ENCODE results near the gene MFSD8. TPM values are rescaled to one million over a fixed set of nuclear protein-coding genes. Genes with fewer than 3 reads are reported as not detected.

MFSD8 gene
- total and polyA plus RNA-seq, 2 of the 4 experiments (the other 2 are of a cell fraction) = 8.8 to 36.7 TPM

DNA sequence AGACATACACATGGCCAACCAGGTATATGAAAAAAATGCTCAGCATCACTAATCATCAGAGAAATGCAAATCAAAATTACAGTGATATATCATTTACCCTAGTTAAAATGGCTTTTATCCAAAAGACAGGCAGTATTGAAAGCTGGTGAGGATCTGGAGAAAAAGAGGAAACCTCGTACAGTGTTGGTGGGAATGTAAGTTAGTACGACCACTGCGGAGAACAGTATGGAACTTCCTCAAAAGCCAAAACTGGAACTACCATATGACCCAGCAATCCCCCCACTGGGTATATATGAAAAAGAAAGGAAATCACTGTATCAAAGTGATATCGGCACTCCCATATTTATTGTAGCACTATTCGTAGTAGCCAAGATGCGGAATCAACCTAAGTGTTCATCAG is 23.7 kb upstream of the MFSD8 start:
- Histone ChIP-seq H3K27ac (ENCODE audit: insufficient read depth, low read length) (no peak overlapping the region), H3K18ac (ENCODE audit: low read depth, low read length) (no peak overlapping the region), H3K4me2 (ENCODE audit: low read depth, low read length) (no peak overlapping the region), H2BK15ac (ENCODE audit: low read depth, low read length) (no peak overlapping the region), H3K4me1 (ENCODE audit: control insufficient read depth, insufficient read depth, low read length) (no peaks in the 10 kb centered on the region), H4K8ac (ENCODE audit: low read depth in 2 of 2, low read length in 2 of 2) (no peak overlapping the region), H2BK5ac (ENCODE audit: low read depth, low read length, poor library complexity, severe bottlenecking) (no peak overlapping the region), H2BK120ac (ENCODE audit: low read depth, low read length) (no peak overlapping the region), H3K4ac (ENCODE audit: low read depth, low read length) (no peak overlapping the region), H3K27me3 (ENCODE audit: control insufficient read depth, insufficient read depth, low read length) (no peaks in the 10 kb centered on the region), H3K79me1 (ENCODE audit: low read depth in 1 of 2, low read length in 2 of 2) (no peaks in the 10 kb centered on the region), H3K9me1 (ENCODE audit: insufficient read depth, low read length) (no peaks in the 10 kb centered on the region), H4K91ac (ENCODE audit: insufficient read depth, low read depth, low read length) (no peak overlapping the region), H2BK20ac (ENCODE audit: low read depth, low read length) (no peak overlapping the region), H2AK5ac (ENCODE audit: low read depth, low read length) (no peak overlapping the region), H3K56ac (ENCODE audit: extremely low read depth, insufficient read depth, low read length) (no peak overlapping the region), H2AK9ac (replicated peaks; ENCODE audit: low read depth, low read length, poor library complexity) (no peak overlapping the region), H3K4me3 (ENCODE audit: insufficient read depth, low read depth, low read length) (no peak overlapping the region), H3K14ac (replicated peaks; ENCODE audit: low read depth, low read length) (no peak overlapping the region), H3K23ac (ENCODE audit: low read depth, low read length) (no peak overlapping the region), H3K36me3 (ENCODE audit: control insufficient read depth, insufficient read depth, low read length) (peaks cover 3% of the 10 kb centered on the region; the same call in 1 of the 2 replicates), H3K9ac (ENCODE audit: low read depth, low read length) (no peak overlapping the region), H3K9me3 (ENCODE audit: control insufficient read depth, insufficient read depth, low read length) (no peaks in the 10 kb centered on the region), H2AFZ (replicated peaks; ENCODE audit: low read length, poor library complexity) (no peak overlapping the region), H4K20me1 (ENCODE audit: insufficient read depth, low read length) (no peaks in the 10 kb centered on the region), H4K5ac (ENCODE audit: low read depth, low read length) (no peak overlapping the region)
- DNase-seq (no peak), ATAC-seq (ENCODE audit: low read depth) (no peak)
- no peak for TF ChIP-seq RFX5 (IDR thresholded peaks at IDR 0.05; ENCODE audit: low read depth, low read length)
- TF ChIP-seq MXI1 (IDR thresholded peaks at IDR 0.05; ENCODE audit: borderline replicate concordance, low read depth, low read length) = no peak
- no peak for TF ChIP-seq CEBPB (IDR thresholded peaks at IDR 0.05; ENCODE audit: low read depth, low read length)
- no peak for TF ChIP-seq BHLHE40 (IDR thresholded peaks at IDR 0.05; ENCODE audit: low read depth, low read length)
- no peak for TF ChIP-seq POLR2A (IDR thresholded peaks at IDR 0.05; ENCODE audit: low read depth, low read length)
- no peak for TF ChIP-seq RAD21 (IDR thresholded peaks at IDR 0.05; ENCODE audit: low read length)
- in situ Hi-C loops (cut with MboI; ENCODE audit: low sequenced_read_pairs) (no loop called here), intact Hi-C loops (cut with micrococcal nuclease) (no loop called here), dilution Hi-C loops (cut with HindIII; ENCODE audit: low sequenced_read_pairs, unreplicated experiment) (no loop called here)
- BruUV-seq (replicated peaks) = no TSS peak
- CTCF ChIA-PET = no interaction called here
- POLR2A ChIA-PET (ENCODE audit: unreplicated experiment) = no interaction called here
- WGBS, 2 experiments (ENCODE audit: extremely low coverage in 2 of 2, insufficient read length in 1 of 2) = no CpG with 5 or more reads among the region's 6 CpGs

Data from IMR-90 (cell line).